Measurements from ENCODE around the gene ZNF687. TPM values are rescaled to one million over a fixed set of nuclear protein-coding genes. Genes with fewer than 3 reads are reported as not detected.
A peak's percentile ranks its signal among the peaks of the same experiment; 100 is the strongest.

The ZNF687 gene
- total RNA-seq, 1 experiment from 2014 or later, result 56.8 TPM

GRCh38 chr1:151281225-151281968, 702 bp upstream of the ZNF687 start (continued):
- TF ChIP-seq ZNF425 (CRISPR knock-in tag; conservative IDR thresholded peaks at IDR 0.05) (no peak), FOXJ3 (CRISPR knock-in tag; IDR thresholded peaks at IDR 0.05; ENCODE audit: borderline replicate concordance) (no peak), HMGA2 (CRISPR knock-in tag; IDR thresholded peaks at IDR 0.05) (peak; percentile 73), FOXP4 (CRISPR knock-in tag; IDR thresholded peaks at IDR 0.05) (peak; percentile 64; the same call in 1 of the 2 replicates), CBFB (CRISPR knock-in tag; IDR thresholded peaks at IDR 0.05; ENCODE audit: low read depth) (no peak), RORB (CRISPR knock-in tag; IDR thresholded peaks at IDR 0.05) (0 out of 2 replicates have a peak, but pooled peaks have one; percentile 6), ZBTB43 (CRISPR knock-in tag; IDR thresholded peaks at IDR 0.05) (peak; percentile 80; the same call in 1 of the 2 replicates), ATF1 (CRISPR knock-in tag; IDR thresholded peaks at IDR 0.05) (no peak), ZNF423 (CRISPR knock-in tag; IDR thresholded peaks at IDR 0.05) (no peak), IRF1 (CRISPR knock-in tag; IDR thresholded peaks at IDR 0.05) (0 out of 2 replicates have a peak, but pooled peaks have one; percentile 10), ZNF232 (CRISPR knock-in tag; IDR thresholded peaks at IDR 0.05) (peak; percentile 75), FOXP1 (CRISPR knock-in tag; IDR thresholded peaks at IDR 0.05; ENCODE audit: borderline replicate concordance) (peak; percentile 37; the same call in 1 of the 2 replicates), E2F5 (CRISPR knock-in tag; IDR thresholded peaks at IDR 0.05) (peak; percentile 89), MLX (CRISPR knock-in tag; IDR thresholded peaks at IDR 0.05) (no peak), NFYB (CRISPR knock-in tag; conservative IDR thresholded peaks at IDR 0.05; ENCODE audit: low read depth) (no peak), TEAD4 (CRISPR knock-in tag; IDR thresholded peaks at IDR 0.05) (0 out of 2 replicates have a peak, but pooled peaks have one; percentile 36), CTCF (IDR thresholded peaks at IDR 0.05) (peak; percentile 38; the same call in 1 of the 2 replicates), ATF2 (CRISPR knock-in tag; IDR thresholded peaks at IDR 0.05; ENCODE audit: borderline replicate concordance, low read depth) (no peak), E2F4 (CRISPR knock-in tag; IDR thresholded peaks at IDR 0.05; ENCODE audit: borderline replicate concordance, low read depth) (peak; percentile 70; the same call in 1 of the 2 replicates), ATF6 (CRISPR knock-in tag; IDR thresholded peaks at IDR 0.05) (no peak)
